ENCODE data around the gene STX7. TPM values are rescaled to one million over a fixed set of nuclear protein-coding genes. Genes with fewer than 3 reads are reported as not detected.
A peak's percentile ranks its signal among the peaks of the same experiment; 100 is the strongest.

STX7 gene
- total RNA-seq, 2 experiments from 2014 or later = 19.9 to 20.2 TPM

DNA sequence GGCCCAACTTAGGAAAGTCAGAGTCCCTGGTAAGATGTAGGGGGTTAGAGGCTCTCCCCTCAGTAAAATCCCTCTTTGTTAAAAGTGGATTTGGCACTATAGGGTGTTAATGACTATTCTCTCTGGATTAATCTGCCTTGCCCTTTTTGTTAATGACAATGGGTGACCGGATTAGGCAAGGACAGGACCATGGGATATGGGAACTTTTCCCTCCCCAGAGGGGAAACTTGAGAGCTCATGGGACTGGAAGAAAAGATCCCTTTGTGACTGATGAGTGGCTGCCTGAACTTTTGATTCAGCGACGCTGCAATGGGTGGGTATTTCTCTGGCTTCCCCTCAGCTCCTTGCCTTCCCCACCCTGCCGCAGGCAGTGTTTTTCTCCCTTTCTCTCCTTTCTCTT is 12.9 kb upstream of the STX7 start:
- Mint-ChIP-seq H3K36me3 (ENCODE audit: low read depth) (no peaks in the 10 kb centered on the region), H3K27me3 (peaks cover 40% of the 10 kb centered on the region), H3K4me1 (no peaks in the 10 kb centered on the region), H3K9me3 (no peaks in the 10 kb centered on the region), H3K27ac (no peak overlapping the region), H3K4me3 (no peak overlapping the region)
- no peak for DNase-seq
- POLR2A ChIA-PET = no interaction called here
- CTCF ChIA-PET = no interaction called here

DNA sequence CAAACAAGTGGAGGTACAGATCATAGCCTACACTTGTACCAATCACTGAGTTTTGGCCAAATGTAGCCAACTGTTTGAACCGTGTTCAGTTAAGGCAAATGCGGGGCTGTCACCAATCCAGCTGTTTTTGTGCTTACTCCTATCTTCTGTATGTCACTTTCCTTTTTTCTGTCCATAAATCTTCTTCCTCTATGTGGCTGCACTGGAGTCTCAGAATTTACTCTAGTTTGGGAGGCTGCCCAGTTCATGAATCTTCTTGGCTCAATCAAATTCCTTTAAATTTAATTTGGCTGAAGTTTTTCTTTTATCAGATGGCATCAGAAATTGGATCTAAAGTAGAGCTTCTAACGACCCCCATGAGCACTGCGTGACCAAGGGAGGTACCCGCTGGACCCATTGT is 11.7 kb upstream of the STX7 start:
- POLR2A ChIA-PET = no interaction called here
- CTCF ChIA-PET = interaction anchor here (1.0 to 2.1 kb wide), 2 partner anchors 244 to 299 kb away, joined by 3 to 6 read pairs; no protein-coding TSS in a partner anchor
- DNase-seq = no peak
- H3K36me3 Mint-ChIP-seq (ENCODE audit: low read depth) = no peaks in the 10 kb centered on the region
- H3K27me3 Mint-ChIP-seq = peaks cover 43% of the 10 kb centered on the region
- H3K4me1 Mint-ChIP-seq = no peaks in the 10 kb centered on the region
- H3K27ac Mint-ChIP-seq = no peak overlapping the region
- H3K4me3 Mint-ChIP-seq = no peak overlapping the region
- H3K9me3 Mint-ChIP-seq = no peaks in the 10 kb centered on the region

DNA sequence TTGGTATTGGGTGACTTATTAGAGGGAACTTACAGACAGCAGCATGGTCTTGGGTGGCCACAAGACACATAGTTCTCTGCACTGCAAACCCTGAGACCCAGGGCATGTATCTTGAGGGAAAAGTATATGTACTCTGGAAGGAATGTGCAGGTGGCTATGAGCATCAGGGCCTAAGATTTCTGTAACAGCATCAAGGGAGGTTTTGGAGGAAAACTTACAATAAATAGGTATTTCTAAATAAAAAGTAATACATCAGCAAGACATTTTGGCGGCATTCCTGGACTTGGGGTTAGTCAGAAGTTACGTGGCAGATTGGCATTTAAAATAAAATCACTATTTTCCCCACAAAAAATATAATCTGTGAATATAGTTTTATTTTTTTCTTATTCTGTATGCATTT is 8.0 kb upstream of the STX7 start:
- H3K36me3 Mint-ChIP-seq (ENCODE audit: low read depth) = no peaks in the 10 kb centered on the region
- H3K27me3 Mint-ChIP-seq = peaks cover 46% of the 10 kb centered on the region
- POLR2A ChIA-PET = no interaction called here
- no peak for DNase-seq
- no peak overlapping the region for H3K4me3 Mint-ChIP-seq
- H3K4me1 Mint-ChIP-seq = no peaks in the 10 kb centered on the region
- H3K27ac Mint-ChIP-seq = no peak overlapping the region
- H3K9me3 Mint-ChIP-seq = no peaks in the 10 kb centered on the region
- CTCF ChIA-PET = interaction anchor here (0.6 kb wide), 1 partner anchor 303 kb away, joined by 6 read pairs; no protein-coding TSS in a partner anchor

DNA sequence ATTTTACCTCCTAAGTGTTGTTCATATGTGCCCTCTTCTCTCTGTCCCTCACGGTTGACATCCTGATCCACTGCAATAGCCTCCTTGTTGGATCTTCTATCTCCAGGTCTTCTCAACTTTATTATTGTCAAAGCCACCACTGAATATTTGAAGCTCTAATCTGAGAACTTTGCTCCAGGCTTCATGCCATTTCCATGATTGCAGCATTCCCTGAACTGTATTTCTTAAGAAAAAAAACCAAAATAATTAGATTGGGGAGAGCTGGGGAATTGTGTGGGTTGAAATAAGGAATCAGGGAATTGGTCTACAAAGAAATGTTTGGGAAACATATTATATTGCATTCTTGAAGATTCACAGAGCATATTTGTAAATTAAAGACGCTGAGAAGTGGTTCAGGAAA is 2.5 kb upstream of the STX7 start:
- H3K27ac Mint-ChIP-seq = no peak overlapping the region
- peaks cover 32% of the 10 kb centered on the region for H3K27me3 Mint-ChIP-seq
- H3K36me3 Mint-ChIP-seq (ENCODE audit: low read depth) = no peaks in the 10 kb centered on the region
- ChIA-PET POLR2A (interaction anchor here (2.0 kb wide), 1 partner anchor 299 kb away, joined by 6 read pairs; the partner anchor contains the start of gene RPS12), CTCF (no interaction called here)
- no peak for DNase-seq
- no peaks in the 10 kb centered on the region for H3K9me3 Mint-ChIP-seq
- H3K4me1 Mint-ChIP-seq = peaks cover 27% of the 10 kb centered on the region
- no peak overlapping the region for H3K4me3 Mint-ChIP-seq

DNA sequence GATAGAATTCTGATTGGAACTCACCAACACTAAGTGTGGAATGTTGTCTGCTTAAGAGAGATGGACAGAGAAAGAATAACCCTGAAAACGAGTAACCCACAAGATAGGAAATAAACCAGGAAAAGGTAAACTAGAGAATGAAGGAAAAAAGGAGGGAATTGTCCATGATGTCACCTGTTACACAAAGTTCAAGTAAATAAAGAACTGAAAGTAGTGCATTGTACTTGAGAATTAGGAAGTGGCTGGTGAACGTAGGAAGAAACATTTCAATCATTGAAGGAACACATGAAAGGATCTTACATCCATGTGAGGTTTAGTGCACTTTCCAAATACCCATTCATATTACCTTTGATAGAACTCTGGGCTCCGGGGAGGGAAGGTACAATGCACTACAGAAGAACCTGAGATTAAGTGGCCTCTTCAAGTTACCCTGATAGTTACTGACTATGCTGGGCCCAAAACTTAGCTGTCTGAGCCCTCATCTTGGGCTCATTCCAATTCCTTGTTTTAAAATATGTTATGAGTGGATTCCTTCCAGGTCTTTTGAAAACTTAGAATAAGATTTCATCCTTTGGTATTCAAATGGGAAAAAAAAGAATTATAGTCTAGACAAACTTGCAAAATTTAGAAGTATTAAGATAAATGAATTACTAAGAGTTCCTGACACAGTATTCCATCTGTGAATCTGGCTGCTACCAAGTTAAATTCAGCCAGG is 1.1 kb upstream of the STX7 start:
- CTCF ChIA-PET = interaction anchor here (1.1 to 1.7 kb wide), 6 partner anchors 13 to 309 kb away, joined by 3 to 16 read pairs (median 6); partner anchors contain the start of gene SLC18B1
- H3K27ac Mint-ChIP-seq = no peak overlapping the region
- peaks cover 24% of the 10 kb centered on the region for H3K27me3 Mint-ChIP-seq
- POLR2A ChIA-PET = interaction anchor here (0.8 to 2.4 kb wide), 5 partner anchors 24 to 305 kb away, joined by 4 to 38 read pairs (median 6); partner anchors contain the start of genes RPS12 and SLC18B1
- no peaks in the 10 kb centered on the region for H3K36me3 Mint-ChIP-seq (ENCODE audit: low read depth)
- H3K9me3 Mint-ChIP-seq = no peaks in the 10 kb centered on the region
- no peak for DNase-seq
- peak overlapping the region; percentile 95 for H3K4me3 Mint-ChIP-seq
- peaks cover 27% of the 10 kb centered on the region for H3K4me1 Mint-ChIP-seq

DNA sequence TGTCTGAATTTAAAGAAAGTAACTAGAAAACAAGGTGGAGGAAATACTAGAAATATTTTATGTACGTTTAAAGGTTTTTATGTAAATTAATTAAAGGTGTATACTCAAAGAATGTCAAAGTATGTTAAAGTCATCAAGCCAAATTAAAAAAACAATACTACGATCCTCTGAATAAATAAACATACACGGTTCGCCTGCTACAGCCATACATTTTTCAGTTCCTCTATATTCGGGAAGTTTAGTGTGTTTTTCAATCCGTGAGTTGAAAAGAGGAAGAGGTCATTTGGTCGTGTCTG is 626 bp downstream of the STX7 start:
- H3K9me3 Mint-ChIP-seq = no peaks in the 10 kb centered on the region
- ChIA-PET POLR2A (interaction anchor here (1.0 to 2.4 kb wide), 6 partner anchors 16 to 307 kb away, joined by 3 to 38 read pairs (median 7); partner anchors contain the start of genes RPS12 and SLC18B1), CTCF (interaction anchor here (0.8 to 1.7 kb wide), 11 partner anchors 11 to 884 kb away, joined by 3 to 16 read pairs (median 4); partner anchors contain the start of gene SLC18B1)
- peaks cover 15% of the 10 kb centered on the region for H3K36me3 Mint-ChIP-seq (ENCODE audit: low read depth)
- H3K27ac Mint-ChIP-seq = peak overlapping the region; percentile 51
- peaks cover 27% of the 10 kb centered on the region for H3K4me1 Mint-ChIP-seq
- H3K27me3 Mint-ChIP-seq = peaks cover 17% of the 10 kb centered on the region
- no peak for DNase-seq
- peak overlapping the region; percentile 95 for H3K4me3 Mint-ChIP-seq

DNA sequence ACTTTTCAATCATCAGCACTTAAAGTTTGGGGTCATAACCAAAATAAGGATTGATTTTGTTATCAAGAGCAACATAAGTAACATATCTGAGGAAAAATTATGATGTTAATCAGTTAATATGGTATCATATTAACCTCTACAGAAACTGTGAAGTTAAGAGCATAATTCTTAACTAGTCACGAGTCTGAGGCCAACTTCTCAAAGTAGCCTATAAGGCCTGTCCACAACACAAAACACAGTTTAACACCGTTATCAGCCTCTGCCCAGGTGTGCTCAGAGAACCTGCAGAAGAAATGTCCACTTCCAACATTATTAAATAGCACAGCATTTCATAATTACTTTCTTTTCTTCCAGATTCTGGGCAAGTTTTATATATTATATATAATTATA is 1.1 kb downstream of the STX7 start:
- POLR2A ChIA-PET = interaction anchor here (1.7 to 2.4 kb wide), 4 partner anchors 15 to 308 kb away, joined by 6 to 38 read pairs (median 14); partner anchors contain the start of genes RPS12 and SLC18B1
- Mint-ChIP-seq H3K4me3 (peak overlapping the region; percentile 95), H3K36me3 (ENCODE audit: low read depth) (peaks cover 16% of the 10 kb centered on the region), H3K9me3 (no peaks in the 10 kb centered on the region), H3K27ac (no peak overlapping the region), H3K27me3 (peaks cover 17% of the 10 kb centered on the region), H3K4me1 (peaks cover 27% of the 10 kb centered on the region)
- CTCF ChIA-PET = interaction anchor here (1.0 to 1.7 kb wide), 5 partner anchors 16 to 286 kb away, joined by 4 to 16 read pairs (median 6); partner anchors contain the start of gene SLC18B1
- DNase-seq = no peak

DNA sequence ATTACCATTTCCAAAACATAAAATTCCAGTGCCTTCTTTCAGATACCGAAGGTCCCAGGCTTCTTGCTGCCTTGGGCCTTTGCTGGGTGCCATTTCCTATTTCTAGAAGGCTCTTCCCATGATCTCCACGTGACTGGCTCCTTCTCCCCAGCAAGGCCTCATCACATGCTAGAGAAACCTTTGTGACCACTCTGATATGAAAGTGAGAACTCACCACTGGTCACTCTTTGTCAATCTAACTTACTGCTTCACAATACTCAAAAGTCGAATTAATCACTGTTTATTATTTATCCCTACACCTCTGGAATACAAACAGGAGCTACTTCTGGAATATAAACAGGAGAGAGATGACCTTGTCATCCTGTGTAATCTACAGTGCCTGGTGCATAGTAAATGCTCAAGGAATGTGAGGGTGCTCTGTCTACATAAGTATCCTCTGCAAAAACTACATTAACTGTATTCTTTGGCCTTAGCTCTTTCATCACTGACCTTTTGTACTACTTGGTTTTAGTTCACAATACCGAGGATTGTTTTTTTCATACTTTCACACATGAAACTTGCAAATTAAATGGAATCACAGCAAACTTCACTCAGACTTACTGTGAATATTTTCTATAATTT is 1.6 kb downstream of the STX7 start:
- ChIA-PET POLR2A (interaction anchor here (2.1 to 2.4 kb wide), 2 partner anchors 15 to 303 kb away, joined by 21 to 38 read pairs; partner anchors contain the start of gene RPS12), CTCF (no interaction called here)
- Mint-ChIP-seq H3K36me3 (ENCODE audit: low read depth) (peaks cover 21% of the 10 kb centered on the region), H3K4me1 (peaks cover 27% of the 10 kb centered on the region), H3K9me3 (no peaks in the 10 kb centered on the region), H3K27me3 (peaks cover 16% of the 10 kb centered on the region), H3K27ac (no peak overlapping the region), H3K4me3 (no peak overlapping the region)
- DNase-seq = no peak

DNA sequence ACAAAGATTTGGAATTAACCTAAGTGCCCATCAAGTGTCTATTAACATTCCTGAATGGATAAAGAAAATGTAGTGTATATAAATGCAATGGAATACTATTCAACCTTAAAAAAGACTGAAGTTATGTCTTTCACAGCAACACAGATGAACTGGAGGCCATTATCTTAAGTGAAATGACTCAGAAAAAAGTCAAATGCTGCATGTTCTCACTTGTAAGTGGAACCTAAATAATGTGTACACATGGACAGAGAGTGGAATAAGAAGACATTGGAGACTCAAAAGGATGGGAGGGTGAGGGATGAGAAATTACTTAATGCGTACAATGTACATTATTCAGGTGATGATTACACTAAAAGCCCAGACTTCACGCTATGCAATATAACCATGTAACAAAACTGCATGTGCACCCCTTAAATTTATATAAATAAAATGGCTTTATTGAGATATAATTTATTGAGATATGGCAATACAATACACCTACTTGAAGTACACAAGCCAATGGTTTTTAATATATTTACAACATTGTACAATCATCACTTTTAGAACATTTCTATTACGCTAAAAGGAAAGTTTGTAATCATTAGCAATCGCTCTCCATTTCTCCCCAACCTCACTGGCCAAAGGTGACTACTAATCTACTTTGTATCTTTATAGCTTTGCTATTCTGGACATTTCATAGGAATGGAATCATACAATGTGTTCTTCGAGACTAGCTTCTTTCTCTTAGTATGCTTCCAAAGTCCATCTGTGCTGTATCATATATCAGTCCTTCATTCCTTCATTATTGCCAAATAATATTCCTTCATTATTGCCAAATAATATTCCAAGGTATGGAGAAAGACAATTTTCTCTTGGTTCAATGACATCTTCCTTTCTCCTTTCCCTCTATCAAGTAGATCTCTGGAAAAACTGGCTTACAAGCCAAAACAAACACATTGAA is 5.8 kb downstream of the STX7 start:
- POLR2A ChIA-PET = interaction anchor here (0.6 kb wide), 1 partner anchor 191 kb away, joined by 3 read pairs; no protein-coding TSS in a partner anchor
- CTCF ChIA-PET = no interaction called here
- H3K9me3 Mint-ChIP-seq = no peaks in the 10 kb centered on the region
- no peak overlapping the region for H3K27ac Mint-ChIP-seq
- no peaks in the 10 kb centered on the region for H3K27me3 Mint-ChIP-seq
- H3K4me1 Mint-ChIP-seq = peaks cover 17% of the 10 kb centered on the region
- peaks cover 26% of the 10 kb centered on the region for H3K36me3 Mint-ChIP-seq (ENCODE audit: low read depth)
- H3K4me3 Mint-ChIP-seq = no peak overlapping the region
- DNase-seq = no peak

DNA sequence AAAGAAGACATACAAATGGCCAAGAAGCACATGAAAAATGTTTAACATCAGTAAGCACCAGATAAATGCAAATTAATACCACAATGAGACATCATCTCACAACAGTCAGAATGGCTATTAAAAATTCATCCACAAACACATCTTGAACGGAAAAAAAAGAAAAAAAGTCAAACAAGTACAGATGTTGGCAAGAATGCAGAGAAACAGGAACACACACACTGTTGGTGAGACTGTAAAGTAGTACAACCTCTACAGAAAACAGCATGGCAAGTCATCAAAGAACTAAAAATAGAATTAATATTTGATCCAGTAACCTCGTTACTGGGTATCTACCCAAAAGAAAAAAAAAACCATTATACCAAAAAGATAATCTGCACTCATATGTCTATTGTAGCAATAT is 6.5 kb downstream of the STX7 start:
- Mint-ChIP-seq H3K36me3 (ENCODE audit: low read depth) (peaks cover 28% of the 10 kb centered on the region), H3K4me1 (peaks cover 10% of the 10 kb centered on the region), H3K9me3 (no peaks in the 10 kb centered on the region), H3K27ac (no peak overlapping the region), H3K27me3 (no peaks in the 10 kb centered on the region), H3K4me3 (no peak overlapping the region)
- POLR2A ChIA-PET = no interaction called here
- CTCF ChIA-PET = no interaction called here
- no peak for DNase-seq

DNA sequence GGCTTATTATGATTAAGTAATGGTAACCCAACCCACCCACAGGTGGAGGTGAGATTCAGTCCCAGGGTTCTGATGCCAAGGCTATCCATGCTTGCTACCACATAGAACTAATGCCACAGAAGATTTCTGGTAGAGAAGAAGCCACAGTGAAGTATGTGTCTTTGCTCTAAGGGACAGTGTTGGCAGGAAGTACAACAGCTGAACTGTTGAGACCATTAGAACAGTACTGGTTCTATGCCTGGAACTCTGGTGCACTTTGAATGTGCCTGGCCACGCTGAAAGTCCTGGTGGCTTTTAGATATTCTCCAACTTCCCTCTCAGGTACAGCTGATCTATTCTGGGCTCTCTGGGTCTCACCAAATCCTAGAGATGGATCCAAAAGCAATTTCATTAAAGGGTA is 7.8 kb downstream of the STX7 start:
- H3K27ac Mint-ChIP-seq = no peak overlapping the region
- H3K36me3 Mint-ChIP-seq (ENCODE audit: low read depth) = peaks cover 36% of the 10 kb centered on the region
- H3K4me3 Mint-ChIP-seq = no peak overlapping the region
- DNase-seq = no peak
- CTCF ChIA-PET = interaction anchor here (0.6 kb wide), 1 partner anchor 99 kb away, joined by 3 read pairs; no protein-coding TSS in a partner anchor
- peaks cover 4% of the 10 kb centered on the region for H3K4me1 Mint-ChIP-seq
- no peaks in the 10 kb centered on the region for H3K9me3 Mint-ChIP-seq
- H3K27me3 Mint-ChIP-seq = no peaks in the 10 kb centered on the region
- POLR2A ChIA-PET = no interaction called here

DNA sequence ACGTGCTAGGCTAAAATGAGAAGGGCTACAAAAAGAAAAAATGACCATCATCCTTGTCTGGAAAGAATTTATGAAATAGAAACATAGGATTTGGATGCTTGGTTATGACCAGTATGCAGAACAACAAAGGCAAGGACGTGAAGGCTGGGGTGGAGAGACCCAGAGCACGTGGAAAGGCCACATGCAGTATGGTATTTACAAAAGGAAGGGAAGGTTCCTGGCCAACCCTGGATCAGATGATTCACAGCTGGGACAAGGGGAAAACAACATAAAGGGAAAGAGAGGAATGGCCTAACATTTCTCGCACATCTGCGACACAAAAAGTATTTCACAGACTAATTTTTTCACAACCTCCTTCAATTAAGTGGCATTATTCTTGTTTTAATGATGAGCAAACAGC is 8.2 kb downstream of the STX7 start:
- ChIA-PET POLR2A (no interaction called here), CTCF (no interaction called here)
- Mint-ChIP-seq H3K27ac (no peak overlapping the region), H3K4me1 (peaks cover 8% of the 10 kb centered on the region), H3K27me3 (no peaks in the 10 kb centered on the region), H3K9me3 (no peaks in the 10 kb centered on the region), H3K36me3 (ENCODE audit: low read depth) (peaks cover 40% of the 10 kb centered on the region), H3K4me3 (no peak overlapping the region)
- no peak for DNase-seq
